DND-41 (cell line): Measurements from ENCODE around the gene TMA7.

ENCODE experiments used
- ATAC-seq: fragments of 200-7000 bp; cut with Tn5 transposase; 3 replicates; pipeline ENCODE4 v1.9.1; 2021; ENCODE audit warnings: low read depth; ENCODE audit not compliant: insufficient read depth
- DNase-seq: peaks from one replicate; pipeline ENCODE4 v3.0.0-alpha.2; 2020
- H2AFZ ChIP-seq: 2 replicates; pipeline ENCODE4 v1.6.0; 2012; ENCODE audit warnings: low read depth, low read length
- H3K27ac ChIP-seq: 2 replicates; pipeline ENCODE4 v1.5.1; 2012; ENCODE audit warnings: low read length, inconsistent platforms
- H3K27me3 ChIP-seq: fragments of 200-600 bp; sonication (generic); 2 replicates; pipeline ENCODE4 v1.6.0; 2012; ENCODE audit warnings: low read length, mild to moderate bottlenecking, inconsistent platforms; ENCODE audit not compliant: insufficient read depth, poor library complexity
- H3K36me3 ChIP-seq: 2 replicates; pipeline ENCODE4 v1.5.1; 2012; ENCODE audit warnings: low read length, inconsistent platforms; ENCODE audit not compliant: insufficient read depth
- H3K4me1 ChIP-seq: 2 replicates; pipeline ENCODE4 v1.5.1; 2012; ENCODE audit warnings: mild to moderate bottlenecking, low read length; ENCODE audit not compliant: insufficient read depth
- H3K4me2 ChIP-seq: 2 replicates; pipeline ENCODE4 v1.6.0; 2012; ENCODE audit warnings: mild to moderate bottlenecking, moderate library complexity, low read length, inconsistent platforms; ENCODE audit not compliant: insufficient read depth
- H3K4me3 ChIP-seq, 2 experiments: fragments of 200-600 bp in 1 of 2; shearing (Covaris generic) in 1 of 2; 2 replicates each; pipeline ENCODE4 v1.5.1; 2012 to 2016; ENCODE audit warnings: inconsistent platforms in 2 of 2, low read length in 2 of 2, mild to moderate bottlenecking in 2 of 2, low read depth in 1 of 2, moderate library complexity in 1 of 2
- H3K79me2 ChIP-seq: 2 replicates; pipeline ENCODE4 v1.6.0; 2012; ENCODE audit warnings: low read length, inconsistent platforms; ENCODE audit not compliant: insufficient read depth
- H3K9ac ChIP-seq: 2 replicates; pipeline ENCODE4 v1.6.0; 2012; ENCODE audit warnings: low read depth, mild to moderate bottlenecking, inconsistent platforms, low read length, moderate library complexity
- H3K9me3 ChIP-seq: 2 replicates; pipeline ENCODE4 v1.5.1; 2012; ENCODE audit warnings: low read length, moderate library complexity, mild to moderate bottlenecking, inconsistent platforms; ENCODE audit not compliant: insufficient read depth, severe bottlenecking
- H4K20me1 ChIP-seq: 2 replicates; pipeline ENCODE4 v1.6.0; 2012; ENCODE audit warnings: low read length; ENCODE audit not compliant: insufficient read depth
- CTCF ChIP-seq: IDR thresholded peaks from 2 replicates; pipeline ENCODE4 v1.5.1; 2012; ENCODE audit warnings: borderline replicate concordance, low read length, moderate library complexity, mild to moderate bottlenecking; ENCODE audit not compliant: poor library complexity, severe bottlenecking; ENCODE audit errors: extremely low read depth
- EZH2 ChIP-seq: IDR thresholded peaks from 3 replicates; pipeline ENCODE4 v1.6.1; 2012; ENCODE audit warnings: borderline replicate concordance, low read depth, mild to moderate bottlenecking, moderate library complexity, low read length, inconsistent platforms; ENCODE audit not compliant: severe bottlenecking

Gene TMA7

GRCh38 chr3:48492461-48493202, 52.6 kb downstream of the TMA7 start:
- no peak overlapping the region for H3K4me2 ChIP-seq
- no peaks in the 10 kb centered on the region for H3K79me2 ChIP-seq
- no peak for TF ChIP-seq CTCF
- no peak for TF ChIP-seq EZH2
- no peaks in the 10 kb centered on the region for H3K27me3 ChIP-seq
- no peaks in the 10 kb centered on the region for H3K9me3 ChIP-seq
- no peaks in the 10 kb centered on the region for H4K20me1 ChIP-seq
- no peak overlapping the region for H3K9ac ChIP-seq
- ATAC-seq: no peak
- DNase-seq: no peak
- H3K4me3 ChIP-seq: no peak overlapping the region
- H3K36me3 ChIP-seq: no peaks in the 10 kb centered on the region
- H3K27ac ChIP-seq: no peak overlapping the region
- no peaks in the 10 kb centered on the region for H3K4me1 ChIP-seq
- no peak overlapping the region for H2AFZ ChIP-seq

GRCh38 chr3:48493203-48493501, 53.1 kb downstream of the TMA7 start:
- no peak overlapping the region for H3K27ac ChIP-seq
- no peaks in the 10 kb centered on the region for H3K4me1 ChIP-seq
- no peaks in the 10 kb centered on the region for H4K20me1 ChIP-seq
- no peaks in the 10 kb centered on the region for H3K36me3 ChIP-seq
- no peak overlapping the region for H3K4me2 ChIP-seq
- no peak overlapping the region for H3K9ac ChIP-seq
- ATAC-seq: no peak
- no peaks in the 10 kb centered on the region for H3K79me2 ChIP-seq
- H3K27me3 ChIP-seq: no peaks in the 10 kb centered on the region
- TF ChIP-seq EZH2 (no peak), CTCF (no peak)
- H3K9me3 ChIP-seq: no peaks in the 10 kb centered on the region
- no peak overlapping the region for H2AFZ ChIP-seq
- H3K4me3 ChIP-seq: no peak overlapping the region
- DNase-seq: no peak
